ENCODE results near the gene PSG1.

The PSG1 gene

GRCh38 chr19:42816894-42817293 lies 62.6 kb downstream of the PSG1 start:
- DNase-seq = no peak

Data from hematopoietic multipotent progenitor cell treated with erythropoietin and hydrocortisone succinate and interleukin-3 and kit ligand, for 8 days (in vitro differentiated cells).